ENCODE measurements around the gene TAT.
"Not testable (repeated sequence)": the region's sequence is repeated elsewhere in the genome, so short reads cannot be mapped to it uniquely, and the experiment has no call there.

- not testable (repeated sequence) for TF ChIP-seq PBX3 (IDR thresholded peaks at IDR 0.05; ENCODE audit: insufficient replicate concordance, low read depth, low read length); MXI1 (IDR thresholded peaks at IDR 0.05; ENCODE audit: low read depth, low read length); REST (IDR thresholded peaks at IDR 0.05; ENCODE audit: low read depth, low read length); TCF7 (IDR thresholded peaks at IDR 0.05; ENCODE audit: borderline replicate concordance); ZSCAN29 (IDR thresholded peaks at IDR 0.05); BCL11A (IDR thresholded peaks at IDR 0.05; ENCODE audit: low read depth, low read length); TAF1 (IDR thresholded peaks at IDR 0.05; ENCODE audit: borderline replicate concordance, low read depth, low read length); E2F8 (IDR thresholded peaks at IDR 0.05; ENCODE audit: low read depth, partially characterized antibody); ZNF592 (IDR thresholded peaks at IDR 0.05); CTCF (IDR thresholded peaks at IDR 0.05 in 2 of 3, conservative IDR thresholded peaks at IDR 0.05 in 1 of 3; ENCODE audit: control insufficient read depth in 2 of 3, extremely low read depth in 1 of 3, insufficient read depth in 1 of 3, low read depth in 3 of 3, low read length in 3 of 3)
Observed at GRCh38 chr16:71561886-71562285, 15.0 kb downstream of the TAT start.
